Measurements from ENCODE around the gene ZBTB16.

DNA sequence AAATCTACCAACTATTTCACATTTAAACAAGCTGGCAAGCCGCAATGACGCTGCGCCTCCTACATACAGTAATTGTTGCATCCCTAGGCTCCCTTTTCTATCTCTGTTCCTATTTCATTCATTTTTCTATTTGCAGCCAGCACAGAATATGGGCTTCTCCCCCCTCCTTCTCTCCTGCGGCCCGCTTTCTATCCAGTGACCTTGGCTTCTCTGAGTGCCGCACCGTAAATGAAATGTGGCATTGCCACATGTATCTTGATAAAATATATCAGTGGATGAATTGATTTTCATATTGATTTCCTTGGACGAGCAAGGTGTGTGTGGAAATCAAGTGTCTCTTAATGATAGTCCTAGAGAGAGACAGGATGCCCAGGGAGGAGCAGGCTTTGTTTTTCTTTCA is 70.2 kb downstream of the ZBTB16 start:
- TF ChIP-seq, protein P1, sequence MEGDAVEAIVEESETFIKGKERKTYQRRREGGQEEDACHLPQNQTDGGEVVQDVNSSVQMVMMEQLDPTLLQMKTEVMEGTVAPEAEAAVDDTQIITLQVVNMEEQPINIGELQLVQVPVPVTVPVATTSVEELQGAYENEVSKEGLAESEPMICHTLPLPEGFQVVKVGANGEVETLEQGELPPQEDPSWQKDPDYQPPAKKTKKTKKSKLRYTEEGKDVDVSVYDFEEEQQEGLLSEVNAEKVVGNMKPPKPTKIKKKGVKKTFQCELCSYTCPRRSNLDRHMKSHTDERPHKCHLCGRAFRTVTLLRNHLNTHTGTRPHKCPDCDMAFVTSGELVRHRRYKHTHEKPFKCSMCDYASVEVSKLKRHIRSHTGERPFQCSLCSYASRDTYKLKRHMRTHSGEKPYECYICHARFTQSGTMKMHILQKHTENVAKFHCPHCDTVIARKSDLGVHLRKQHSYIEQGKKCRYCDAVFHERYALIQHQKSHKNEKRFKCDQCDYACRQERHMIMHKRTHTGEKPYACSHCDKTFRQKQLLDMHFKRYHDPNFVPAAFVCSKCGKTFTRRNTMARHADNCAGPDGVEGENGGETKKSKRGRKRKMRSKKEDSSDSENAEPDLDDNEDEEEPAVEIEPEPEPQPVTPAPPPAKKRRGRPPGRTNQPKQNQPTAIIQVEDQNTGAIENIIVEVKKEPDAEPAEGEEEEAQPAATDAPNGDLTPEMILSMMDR (conservative IDR thresholded peaks at IDR 0.05; ENCODE audit: low read depth in 2 of 2), result no peak
- TF ChIP-seq, protein P2, sequence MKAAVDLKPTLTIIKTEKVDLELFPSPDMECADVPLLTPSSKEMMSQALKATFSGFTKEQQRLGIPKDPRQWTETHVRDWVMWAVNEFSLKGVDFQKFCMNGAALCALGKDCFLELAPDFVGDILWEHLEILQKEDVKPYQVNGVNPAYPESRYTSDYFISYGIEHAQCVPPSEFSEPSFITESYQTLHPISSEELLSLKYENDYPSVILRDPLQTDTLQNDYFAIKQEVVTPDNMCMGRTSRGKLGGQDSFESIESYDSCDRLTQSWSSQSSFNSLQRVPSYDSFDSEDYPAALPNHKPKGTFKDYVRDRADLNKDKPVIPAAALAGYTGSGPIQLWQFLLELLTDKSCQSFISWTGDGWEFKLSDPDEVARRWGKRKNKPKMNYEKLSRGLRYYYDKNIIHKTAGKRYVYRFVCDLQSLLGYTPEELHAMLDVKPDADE (IDR thresholded peaks at IDR 0.05), result no peak
- no peak for TF ChIP-seq POLR2AphosphoS5 (IDR thresholded peaks at IDR 0.05; ENCODE audit: low read depth)

Measured in GM23338 (cell line).